Keratinocyte (primary cell): Measurements from ENCODE around the gene GCSAM. TPM values are rescaled to one million over a fixed set of nuclear protein-coding genes. Genes with fewer than 3 reads are reported as not detected.
A peak's percentile ranks its signal among the peaks of the same experiment; 100 is the strongest.
"Not testable (repeated sequence)": the region's sequence is repeated elsewhere in the genome, so short reads cannot be mapped to it uniquely, and the experiment has no call there.

Source experiments
- DNase-seq: peaks from one replicate; pipeline ENCODE4 v3.0.0-alpha.2; 2011; ENCODE audit warnings: low read depth, missing footprints, low spot score
- FAIRE-seq: peaks from 2 replicates; lab custom pipeline; 2011; peaks lifted over from hg19 to GRCh38; lab: Jason Lieb, UNC
- H2AFZ ChIP-seq: 2 replicates; pipeline ENCODE4 v1.6.0; 2012; ENCODE audit warnings: low read length, control low read depth, inconsistent platforms; ENCODE audit not compliant: control insufficient read depth
- H3K27ac ChIP-seq: 2 replicates; pipeline ENCODE4 v1.5.1; 2011; ENCODE audit warnings: low read length; ENCODE audit not compliant: control insufficient read depth, insufficient read depth
- H3K27me3 ChIP-seq: 3 replicates; pipeline ENCODE4 v1.6.0; 2011; ENCODE audit warnings: low read length; ENCODE audit not compliant: control insufficient read depth, insufficient read depth; ENCODE audit errors: extremely low read depth
- H3K36me3 ChIP-seq, 2 experiments: 2 replicates in 1 of 2; 3 replicates in 1 of 2; pipeline ENCODE4 v1.5.1; 2011; ENCODE audit warnings: low read length in 2 of 2, mild to moderate bottlenecking in 1 of 2; ENCODE audit not compliant: control insufficient read depth in 2 of 2, insufficient read depth in 2 of 2; ENCODE audit errors: extremely low read depth in 1 of 2
- H3K4me1 ChIP-seq: 3 replicates; pipeline ENCODE4 v1.5.1; 2011; ENCODE audit warnings: low read length; ENCODE audit not compliant: control insufficient read depth, insufficient read depth; ENCODE audit errors: extremely low read depth
- H3K4me2 ChIP-seq: 3 replicates; pipeline ENCODE4 v1.6.0; 2011; ENCODE audit warnings: low read depth, low read length; ENCODE audit not compliant: control insufficient read depth, insufficient read depth; ENCODE audit errors: extremely low read depth
- H3K4me3 ChIP-seq, 3 experiments: fragments of 200-600 bp in 1 of 3; sonication (generic) in 1 of 3; 2 replicates in 2 of 3; 3 replicates in 1 of 3; pipeline ENCODE4 v1.5.1; 2011 to 2016; ENCODE audit warnings: low read length in 3 of 3, mild to moderate bottlenecking in 3 of 3, control low read depth in 2 of 3, inconsistent platforms in 1 of 3, low read depth in 1 of 3, mixed read lengths in 1 of 3, mixed run types in 1 of 3, moderate library complexity in 1 of 3; ENCODE audit not compliant: control insufficient read depth in 2 of 3, insufficient read depth in 2 of 3; ENCODE audit errors: extremely low read depth in 1 of 3
- H3K79me2 ChIP-seq: 2 replicates; pipeline ENCODE4 v1.6.0; 2012; ENCODE audit warnings: low read length; ENCODE audit not compliant: control insufficient read depth, insufficient read depth
- H3K9ac ChIP-seq: 3 replicates; pipeline ENCODE4 v1.6.0; 2011; ENCODE audit warnings: low read length; ENCODE audit not compliant: control insufficient read depth, insufficient read depth; ENCODE audit errors: extremely low read depth
- H3K9me1 ChIP-seq: 3 replicates; pipeline ENCODE4 v1.6.0; 2011; ENCODE audit warnings: low read length; ENCODE audit not compliant: control insufficient read depth, insufficient read depth; ENCODE audit errors: extremely low read depth
- H3K9me3 ChIP-seq: 2 replicates; pipeline ENCODE4 v1.5.1; 2012; ENCODE audit warnings: low read depth, low read length; ENCODE audit not compliant: control insufficient read depth
- H4K20me1 ChIP-seq: 3 replicates; pipeline ENCODE4 v1.6.0; 2011; ENCODE audit warnings: low read length; ENCODE audit not compliant: control insufficient read depth, insufficient read depth; ENCODE audit errors: extremely low read depth
- EZH2 ChIP-seq: IDR thresholded peaks from one replicate; pipeline ENCODE4 v1.6.1; 2012; ENCODE audit warnings: inconsistent platforms, mild to moderate bottlenecking, low read length, moderate library complexity
- dilution Hi-C: fragments of 300-500 bp; cut with MboI; formaldehyde crosslinking; loops from one replicate; pipeline ENCODE4 v1.7.0; 2020; ENCODE audit warnings: low sequenced_read_pairs; ENCODE audit not compliant: extremely low pct_ligation_motif_present
- polyA plus RNA-seq, 5 experiments: library from polyadenylated mRNA; depleted of rRNA in 3 of 5; stranded (reverse) in 3 of 5; stranded (forward) in 1 of 5; unstranded in 1 of 5; fragments of >200 nt; gene quantifications; 1 replicate in 1 of 5; 2 replicates in 3 of 5; 3 replicates in 1 of 5; pipeline versions ENCODE4 v1.2.1 to v1.2.3, GENCODE V29; 2011 to 2012; ENCODE audit warnings: missing spikeins in 2 of 5, low read depth in 1 of 5, low replicate concordance in 1 of 5
- small RNA-seq, 3 experiments: library from RNA; depleted of rRNA; stranded (forward); fragments of <200 nt; gene quantifications; one replicate each; pipeline ENCODE3, GENCODE V24; 2012; ENCODE audit warnings: low read depth in 3 of 3, low replicate concordance in 1 of 3; ENCODE audit not compliant: insufficient read length in 3 of 3
- TF ChIP-seq, protein P1 (sequence below), 3 experiments: IDR thresholded peaks in 1 of 3; conservative IDR thresholded peaks in 1 of 3; optimal IDR thresholded peaks in 1 of 3; 2 replicates in 2 of 3; 3 replicates in 1 of 3; pipeline versions ENCODE3 to v1.5.1; 2011; ENCODE audit warnings: low read length in 3 of 3, mild to moderate bottlenecking in 3 of 3, moderate library complexity in 2 of 3, control low read depth in 1 of 3, inconsistent platforms in 1 of 3; ENCODE audit not compliant: insufficient read depth in 2 of 3; ENCODE audit errors: extremely low read depth in 1 of 3

GCSAM gene
- polyA plus RNA-seq, 1 donor (not counting 4 experiments of a cell fraction or from before 2014, with no cell fraction given): 2.9 TPM

DNA sequence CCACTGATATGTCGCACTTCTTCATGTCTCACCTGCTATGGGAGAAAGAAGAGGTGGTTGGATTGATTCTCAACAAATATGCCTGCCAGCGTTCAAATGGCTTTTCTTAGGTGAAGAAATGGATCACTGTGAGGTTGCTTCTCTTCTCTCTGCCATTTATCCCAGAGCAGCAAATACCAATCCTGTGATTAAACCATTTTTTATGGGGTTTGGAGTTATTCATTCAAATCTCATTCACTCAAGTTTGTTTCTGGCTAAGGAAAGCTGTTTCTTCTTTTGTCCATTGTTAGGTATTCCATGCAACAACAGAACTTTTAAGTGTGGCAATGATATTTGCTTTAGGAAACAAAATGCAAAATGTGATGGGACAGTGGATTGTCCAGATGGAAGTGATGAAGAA is 59.0 kb downstream of the GCSAM start:
- FAIRE-seq: peak; percentile 73
- H3K4me3 ChIP-seq: peak overlapping the region; percentile 8 to 43 (median 11)
- peaks cover 14% of the 10 kb centered on the region for H3K4me1 ChIP-seq
- dilution Hi-C loops: no loop called here
- H3K36me3 ChIP-seq: no peaks in the 10 kb centered on the region
- no peaks in the 10 kb centered on the region for H4K20me1 ChIP-seq
- no peaks in the 10 kb centered on the region for H3K9me3 ChIP-seq
- no peaks in the 10 kb centered on the region for H3K27me3 ChIP-seq
- H2AFZ ChIP-seq: no peak overlapping the region
- no peaks in the 10 kb centered on the region for H3K9me1 ChIP-seq
- H3K9ac ChIP-seq: peak overlapping the region; percentile 85
- no peak for DNase-seq
- H3K27ac ChIP-seq: peak overlapping the region; percentile 99
- no peaks in the 10 kb centered on the region for H3K79me2 ChIP-seq
- TF ChIP-seq, protein P1, sequence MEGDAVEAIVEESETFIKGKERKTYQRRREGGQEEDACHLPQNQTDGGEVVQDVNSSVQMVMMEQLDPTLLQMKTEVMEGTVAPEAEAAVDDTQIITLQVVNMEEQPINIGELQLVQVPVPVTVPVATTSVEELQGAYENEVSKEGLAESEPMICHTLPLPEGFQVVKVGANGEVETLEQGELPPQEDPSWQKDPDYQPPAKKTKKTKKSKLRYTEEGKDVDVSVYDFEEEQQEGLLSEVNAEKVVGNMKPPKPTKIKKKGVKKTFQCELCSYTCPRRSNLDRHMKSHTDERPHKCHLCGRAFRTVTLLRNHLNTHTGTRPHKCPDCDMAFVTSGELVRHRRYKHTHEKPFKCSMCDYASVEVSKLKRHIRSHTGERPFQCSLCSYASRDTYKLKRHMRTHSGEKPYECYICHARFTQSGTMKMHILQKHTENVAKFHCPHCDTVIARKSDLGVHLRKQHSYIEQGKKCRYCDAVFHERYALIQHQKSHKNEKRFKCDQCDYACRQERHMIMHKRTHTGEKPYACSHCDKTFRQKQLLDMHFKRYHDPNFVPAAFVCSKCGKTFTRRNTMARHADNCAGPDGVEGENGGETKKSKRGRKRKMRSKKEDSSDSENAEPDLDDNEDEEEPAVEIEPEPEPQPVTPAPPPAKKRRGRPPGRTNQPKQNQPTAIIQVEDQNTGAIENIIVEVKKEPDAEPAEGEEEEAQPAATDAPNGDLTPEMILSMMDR (optimal IDR thresholded peaks at IDR 0.05 in 1 of 3, IDR thresholded peaks at IDR 0.05 in 1 of 3, conservative IDR thresholded peaks at IDR 0.05 in 1 of 3; ENCODE audit: extremely low read depth in 1 of 3, insufficient read depth in 2 of 3, low read length in 3 of 3): no peak
- TF ChIP-seq EZH2: no peak
- H3K4me2 ChIP-seq: peak overlapping the region; percentile 94

DNA sequence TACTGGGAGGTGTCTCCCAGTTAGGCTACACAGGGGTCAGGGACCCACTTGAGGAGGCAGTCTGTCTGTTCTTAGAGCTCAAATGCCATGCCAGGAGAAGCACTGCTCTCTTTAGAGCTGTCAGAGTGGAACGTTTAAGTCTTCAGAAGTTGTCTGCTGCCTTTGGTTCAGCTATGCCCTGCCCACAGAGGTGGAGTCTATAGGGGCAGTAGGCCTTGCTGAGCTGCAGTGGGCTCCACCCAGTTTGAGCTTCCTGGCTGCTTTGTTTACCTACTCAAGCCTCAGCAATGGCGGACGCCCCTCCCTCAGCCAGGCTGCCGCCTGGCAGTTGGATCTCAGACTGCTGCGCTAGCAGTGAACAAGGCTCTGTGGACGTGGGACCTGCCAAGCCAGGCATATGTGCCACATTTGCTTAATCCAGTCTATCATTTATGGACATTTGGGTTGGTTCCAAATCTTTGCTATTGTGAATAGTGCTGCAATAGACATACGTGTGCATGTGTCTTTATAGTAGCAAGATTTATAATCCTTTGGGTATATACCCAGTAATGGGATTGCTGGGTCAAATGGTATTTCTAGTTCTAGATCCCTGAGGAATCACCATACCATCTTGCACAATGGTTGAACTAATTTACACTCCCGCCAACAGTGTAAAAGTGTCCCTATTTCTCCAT is 60.5 kb downstream of the GCSAM start:
- H3K79me2 ChIP-seq, H3K9me3 ChIP-seq, H3K9me1 ChIP-seq, H3K27ac ChIP-seq, dilution Hi-C loops, FAIRE-seq, H3K9ac ChIP-seq, H4K20me1 ChIP-seq, H3K4me2 ChIP-seq, DNase-seq, H3K27me3 ChIP-seq, H3K4me3 ChIP-seq, H3K36me3 ChIP-seq: not testable (repeated sequence)
- peaks cover 14% of the 10 kb centered on the region for H3K4me1 ChIP-seq
- H2AFZ ChIP-seq: peak overlapping the region; percentile 41

Small RNA genes within 50 kb of the gene (small RNA-seq; reads per million reads assigned to genes)
- 0 to 0.25 (median 0.07) reads per million in 3 experiments for gene MIR567

Other genes starting within 250 kb of the GCSAM start
- 12.0 to 22.2 TPM (median 13.2 TPM) in 3 replicates for gene ABHD10, start 154.2 kb downstream of the GCSAM start, polyA plus RNA-seq
- gene TAGLN3, start 134.3 kb downstream of the GCSAM start, polyA plus RNA-seq: 6.4 to 8.9 TPM (median 8.5 TPM) in 3 replicates
- 0.02 to 0.18 TPM (median 0.08 TPM) in 3 replicates for gene TMPRSS7, start 98.5 kb downstream of the GCSAM start, polyA plus RNA-seq
- 12.9 to 15.8 TPM (median 13.7 TPM) in 3 replicates for gene C3orf52, start 46.9 kb downstream of the GCSAM start, polyA plus RNA-seq
- not detected in 3 replicates for gene SLC9C1, start 161.0 kb upstream of the GCSAM start, polyA plus RNA-seq
- 0.05 to 0.14 TPM (median 0.07 TPM) in 3 replicates for gene CD200, start 199.9 kb upstream of the GCSAM start, polyA plus RNA-seq